IMR-90 (cell line): ENCODE results near the gene PAM. TPM values are rescaled to one million over a fixed set of nuclear protein-coding genes. Genes with fewer than 3 reads are reported as not detected.

Experiments used
- ATAC-seq: fragments of 200-7000 bp; cut with Tn5 transposase; 2 replicates; pipeline ENCODE4 v1.9.1; 2020; ENCODE audit warnings: low read depth, mild to moderate bottlenecking, moderate library complexity
- BruUV-seq: library from RNA; stranded (reverse); fragments of 400-500 nt; replicated peaks from 2 replicates; lab custom pipeline; 2021; lab: Mats Ljungman, UMichigan
- CTCF ChIA-PET: fragments of 300-600 bp; formaldehyde crosslinking; extraction: SDS; loops from one replicate; lab custom pipeline; 2021; ENCODE audit warnings: antibody characterized with exemption; lab: Yijun Ruan, JAX
- POLR2A ChIA-PET: fragments of 300-600 bp; sonication (Branson Sonifier 250); formaldehyde crosslinking; loops from one replicate; lab custom pipeline; 2022; ENCODE audit warnings: antibody characterized with exemption; ENCODE audit not compliant: unreplicated experiment; lab: Charles Lee
- DNase-seq: peaks from one replicate; pipeline ENCODE4 v3.0.0; 2013
- H2AFZ ChIP-seq: replicated peaks from 2 replicates; pipeline ENCODE3; 2013; ENCODE audit warnings: low read length, mild to moderate bottlenecking; ENCODE audit not compliant: poor library complexity
- H2AK5ac ChIP-seq: 2 replicates; pipeline ENCODE4 v1.6.1; 2013; ENCODE audit warnings: low read depth, low read length, inconsistent platforms
- H2AK9ac ChIP-seq: replicated peaks from 2 replicates; pipeline ENCODE3; 2013; ENCODE audit warnings: mild to moderate bottlenecking, low read depth, low read length, moderate library complexity; ENCODE audit not compliant: poor library complexity
- H2BK120ac ChIP-seq: 2 replicates; pipeline ENCODE4 v1.6.1; 2013; ENCODE audit warnings: low read depth, low read length, inconsistent platforms
- H2BK15ac ChIP-seq: 3 replicates; pipeline ENCODE4 v1.6.1; 2013; ENCODE audit warnings: low read depth, low read length, inconsistent platforms
- H2BK20ac ChIP-seq: 2 replicates; pipeline ENCODE4 v1.6.1; 2013; ENCODE audit warnings: low read depth, mild to moderate bottlenecking, inconsistent platforms, low read length, moderate library complexity
- H2BK5ac ChIP-seq: 2 replicates; pipeline ENCODE4 v1.6.1; 2013; ENCODE audit warnings: mild to moderate bottlenecking, low read depth, low read length, inconsistent platforms; ENCODE audit not compliant: poor library complexity, severe bottlenecking
- H3K14ac ChIP-seq: replicated peaks from 2 replicates; pipeline ENCODE4 v1.6.1; 2013; ENCODE audit warnings: low read depth, low read length, inconsistent platforms
- H3K18ac ChIP-seq: 2 replicates; pipeline ENCODE4 v1.6.1; 2013; ENCODE audit warnings: low read depth, low read length, control low read depth
- H3K23ac ChIP-seq: 2 replicates; pipeline ENCODE4 v1.6.1; 2013; ENCODE audit warnings: low read depth, low read length, inconsistent platforms
- H3K27ac ChIP-seq: 2 replicates; pipeline ENCODE4 v1.5.1; 2013; ENCODE audit warnings: mild to moderate bottlenecking, control low read depth, low read length; ENCODE audit not compliant: insufficient read depth
- H3K27me3 ChIP-seq: 2 replicates; pipeline ENCODE4 v1.6.1; 2013; ENCODE audit warnings: low read length; ENCODE audit not compliant: control insufficient read depth, insufficient read depth
- H3K36me3 ChIP-seq: 2 replicates; pipeline ENCODE4 v1.6.1; 2013; ENCODE audit warnings: low read length, mixed read lengths; ENCODE audit not compliant: control insufficient read depth, insufficient read depth
- H3K4ac ChIP-seq: 2 replicates; pipeline ENCODE4 v1.6.1; 2013; ENCODE audit warnings: low read depth, low read length, inconsistent platforms
- H3K4me1 ChIP-seq: 2 replicates; pipeline ENCODE4 v1.6.1; 2013; ENCODE audit warnings: low read length, mixed read lengths; ENCODE audit not compliant: control insufficient read depth, insufficient read depth
- H3K4me2 ChIP-seq: 2 replicates; pipeline ENCODE4 v1.6.1; 2013; ENCODE audit warnings: low read depth, mild to moderate bottlenecking, control low read depth, low read length, moderate library complexity
- H3K4me3 ChIP-seq: 2 replicates; pipeline ENCODE4 v1.5.1; 2013; ENCODE audit warnings: low read depth, mild to moderate bottlenecking, control low read depth, low read length, moderate library complexity; ENCODE audit not compliant: insufficient read depth
- H3K56ac ChIP-seq: 2 replicates; pipeline ENCODE4 v1.6.1; 2013; ENCODE audit warnings: low read length, inconsistent platforms; ENCODE audit not compliant: insufficient read depth; ENCODE audit errors: extremely low read depth
- H3K79me1 ChIP-seq, 2 experiments: 2 replicates each; pipeline ENCODE4 v1.6.1; 2013; ENCODE audit warnings: low read length in 2 of 2, inconsistent platforms in 1 of 2, low read depth in 1 of 2
- H3K9ac ChIP-seq: 2 replicates; pipeline ENCODE4 v1.6.1; 2013; ENCODE audit warnings: low read depth, low read length, control low read depth
- H3K9me1 ChIP-seq: 2 replicates; pipeline ENCODE4 v1.6.1; 2013; ENCODE audit warnings: low read length, inconsistent platforms; ENCODE audit not compliant: insufficient read depth
- H3K9me3 ChIP-seq: 2 replicates; pipeline ENCODE4 v1.6.1; 2013; ENCODE audit warnings: low read length; ENCODE audit not compliant: control insufficient read depth, insufficient read depth
- H4K20me1 ChIP-seq: 2 replicates; pipeline ENCODE4 v1.6.1; 2013; ENCODE audit warnings: low read length, inconsistent platforms; ENCODE audit not compliant: insufficient read depth
- H4K5ac ChIP-seq: 2 replicates; pipeline ENCODE4 v1.6.1; 2013; ENCODE audit warnings: mild to moderate bottlenecking, low read depth, low read length, control low read depth
- H4K8ac ChIP-seq, 2 experiments: 2 replicates each; pipeline ENCODE4 v1.6.1; 2013; ENCODE audit warnings: low read depth in 2 of 2, low read length in 2 of 2, control low read depth in 1 of 2, inconsistent platforms in 1 of 2
- H4K91ac ChIP-seq: 2 replicates; pipeline ENCODE4 v1.6.1; 2013; ENCODE audit warnings: low read depth, low read length, inconsistent platforms; ENCODE audit not compliant: insufficient read depth
- CEBPB ChIP-seq: IDR thresholded peaks from 2 replicates; pipeline ENCODE4 v1.6.1; 2012; ENCODE audit warnings: low read depth, low read length, improper control_type of control experiment
- CHD1 ChIP-seq: IDR thresholded peaks from 2 replicates; pipeline ENCODE4 v1.6.1; 2012; ENCODE audit warnings: low read depth, low read length, improper control_type of control experiment
- CTCF ChIP-seq: conservative IDR thresholded peaks from 2 replicates; pipeline ENCODE4 v1.5.1; 2012; ENCODE audit warnings: mild to moderate bottlenecking, low read depth, low read length, improper control_type of control experiment
- MAFK ChIP-seq: IDR thresholded peaks from 2 replicates; pipeline ENCODE4 v1.6.1; 2012; ENCODE audit warnings: low read depth, low read length, improper control_type of control experiment
- MXI1 ChIP-seq: IDR thresholded peaks from 2 replicates; pipeline ENCODE4 v1.6.1; 2012; ENCODE audit warnings: low read depth, mild to moderate bottlenecking, low read length, moderate library complexity, borderline replicate concordance
- NFE2L2 ChIP-seq: fragments of 150-350 bp; IDR thresholded peaks from 2 replicates; pipeline ENCODE4 v1.6.1; 2016; ENCODE audit warnings: low read depth, mild to moderate bottlenecking, low read length
- RAD21 ChIP-seq: IDR thresholded peaks from 2 replicates; pipeline ENCODE4 v1.6.1; 2012; ENCODE audit warnings: low read length, improper control_type of control experiment
- RCOR1 ChIP-seq: IDR thresholded peaks from 2 replicates; pipeline ENCODE4 v1.6.1; 2012; ENCODE audit warnings: mild to moderate bottlenecking, low read length, improper control_type of control experiment; ENCODE audit not compliant: insufficient replicate concordance
- WGBS, 2 experiments: methylation state at CpG; one replicate each; pipeline versions ENCODE4 v1.1.5 to v1.1.7; 2013; ENCODE audit warnings: missing lambda C conversion rate in 2 of 2; ENCODE audit not compliant: insufficient read length in 1 of 2; ENCODE audit errors: extremely low coverage in 2 of 2; 5-methylcytosine and 5-hydroxymethylcytosine counted together
- dilution Hi-C: fragments of 300-500 bp; cut with HindIII; formaldehyde crosslinking; loops from one replicate; pipeline ENCODE4 v1.14.3; 2018; ENCODE audit warnings: low sequenced_read_pairs; ENCODE audit not compliant: unreplicated experiment
- in situ Hi-C: fragments of 300-500 bp; cut with MboI; formaldehyde crosslinking; loops from 3 replicates; pipeline ENCODE4 v1.14.3; 2019; ENCODE audit warnings: low sequenced_read_pairs, inconsistent platforms, mixed read lengths
- intact Hi-C: fragments of 100-400 bp; cut with micrococcal nuclease; formaldehyde crosslinking; loops from 2 replicates; pipeline ENCODE4 v1.10.0; 2022
- polyA plus RNA-seq, 3 experiments: library from polyadenylated mRNA; depleted of rRNA; stranded (reverse); fragments of >200 nt; gene quantifications; 2 replicates each; pipeline ENCODE4 v1.2.3, GENCODE V29; 2012; ENCODE audit warnings: low replicate concordance in 1 of 3
- total RNA-seq: library from RNA; depleted of rRNA; stranded (reverse); fragments of >200 nt; gene quantifications from 2 replicates; pipeline ENCODE4 v1.2.3, GENCODE V29; 2012

PAM gene
- total and polyA plus RNA-seq, 2 of the 4 experiments (the other 2 are of a cell fraction): 115 to 179 TPM

- no peak overlapping the region for H2BK15ac ChIP-seq
- H4K20me1 ChIP-seq: no peaks in the 10 kb centered on the region
- H2AK9ac ChIP-seq: no peak overlapping the region
- ChIA-PET POLR2A (no interaction called here), CTCF (no interaction called here)
- no peak overlapping the region for H2AFZ ChIP-seq
- H3K23ac ChIP-seq: no peak overlapping the region
- H4K91ac ChIP-seq: no peak overlapping the region
- no peak overlapping the region for H2BK20ac ChIP-seq
- dilution Hi-C loops (no loop called here), in situ Hi-C loops (no loop called here), intact Hi-C loops (no loop called here)
- no TSS peak for BruUV-seq
- no peak overlapping the region for H3K14ac ChIP-seq
- no peak for DNase-seq
- ATAC-seq: no peak
- H3K9ac ChIP-seq: no peak overlapping the region
- no peak overlapping the region for H3K4ac ChIP-seq
- H3K56ac ChIP-seq: no peak overlapping the region
- H3K27me3 ChIP-seq: no peaks in the 10 kb centered on the region
- H2BK5ac ChIP-seq: no peak overlapping the region
- WGBS, 2 experiments: 100% methylated on average over 2 of the region's 3 CpGs; no CpG with 5 or more reads in 1 of the 2 experiments
- H3K9me1 ChIP-seq: no peaks in the 10 kb centered on the region
- H4K5ac ChIP-seq: no peak overlapping the region
- no peaks in the 10 kb centered on the region for H3K79me1 ChIP-seq
- peaks cover 11% of the 10 kb centered on the region for H3K36me3 ChIP-seq
- H3K4me1 ChIP-seq: no peaks in the 10 kb centered on the region
- no peak overlapping the region for H2BK120ac ChIP-seq
- no peak overlapping the region for H2AK5ac ChIP-seq
- H3K9me3 ChIP-seq: 0 out of 2 replicates have a peak, but pooled peaks cover 2% of the 10 kb centered on the region
- no peak overlapping the region for H3K4me3 ChIP-seq
- TF ChIP-seq NFE2L2: no peak
- TF ChIP-seq MAFK: no peak
- no peak for TF ChIP-seq MXI1
- no peak for TF ChIP-seq CEBPB
- no peak for TF ChIP-seq RAD21
- TF ChIP-seq RCOR1: no peak
- TF ChIP-seq CTCF: no peak
- no peak for TF ChIP-seq CHD1
- H3K4me2 ChIP-seq: no peak overlapping the region
- no peak overlapping the region for H3K27ac ChIP-seq
- no peak overlapping the region for H4K8ac ChIP-seq
- no peak overlapping the region for H3K18ac ChIP-seq
These were observed 227.0 kb downstream of the PAM start for GRCh38 chr5:102981957-102982635.
